GM10266 (cell line): Measurements from ENCODE around the gene OBSCN.

Experiments
- DNase-seq: peaks from one replicate; pipeline ENCODE4 v3.0.0; 2012; ENCODE audit errors: extremely low spot score
- TF ChIP-seq, protein P1 (sequence below): IDR thresholded peaks from 2 replicates; pipeline ENCODE4 v1.5.1; 2012; ENCODE audit warnings: mild to moderate bottlenecking, low read depth; ENCODE audit not compliant: control insufficient read depth, insufficient read depth; ENCODE audit errors: missing control alignments

OBSCN gene

GRCh38 chr1:228369608-228370438 lies 162.0 kb downstream of the OBSCN start:
- TF ChIP-seq, protein P1, sequence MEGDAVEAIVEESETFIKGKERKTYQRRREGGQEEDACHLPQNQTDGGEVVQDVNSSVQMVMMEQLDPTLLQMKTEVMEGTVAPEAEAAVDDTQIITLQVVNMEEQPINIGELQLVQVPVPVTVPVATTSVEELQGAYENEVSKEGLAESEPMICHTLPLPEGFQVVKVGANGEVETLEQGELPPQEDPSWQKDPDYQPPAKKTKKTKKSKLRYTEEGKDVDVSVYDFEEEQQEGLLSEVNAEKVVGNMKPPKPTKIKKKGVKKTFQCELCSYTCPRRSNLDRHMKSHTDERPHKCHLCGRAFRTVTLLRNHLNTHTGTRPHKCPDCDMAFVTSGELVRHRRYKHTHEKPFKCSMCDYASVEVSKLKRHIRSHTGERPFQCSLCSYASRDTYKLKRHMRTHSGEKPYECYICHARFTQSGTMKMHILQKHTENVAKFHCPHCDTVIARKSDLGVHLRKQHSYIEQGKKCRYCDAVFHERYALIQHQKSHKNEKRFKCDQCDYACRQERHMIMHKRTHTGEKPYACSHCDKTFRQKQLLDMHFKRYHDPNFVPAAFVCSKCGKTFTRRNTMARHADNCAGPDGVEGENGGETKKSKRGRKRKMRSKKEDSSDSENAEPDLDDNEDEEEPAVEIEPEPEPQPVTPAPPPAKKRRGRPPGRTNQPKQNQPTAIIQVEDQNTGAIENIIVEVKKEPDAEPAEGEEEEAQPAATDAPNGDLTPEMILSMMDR, result no peak
- no peak for DNase-seq

GRCh38 chr1:228370439-228370940 lies 162.6 kb downstream of the OBSCN start:
- DNase-seq, result no peak
- TF ChIP-seq, protein P1, result no peak

GRCh38 chr1:228370941-228371740 lies 163.3 kb downstream of the OBSCN start:
- DNase-seq, result no peak
- TF ChIP-seq, protein P1, result no peak

GRCh38 chr1:228371741-228372182 lies 163.9 kb downstream of the OBSCN start:
- DNase-seq, result no peak
- TF ChIP-seq, protein P1, result no peak

GRCh38 chr1:228372183-228373003 lies 164.5 kb downstream of the OBSCN start:
- DNase-seq, result no peak
- TF ChIP-seq, protein P1, result no peak

DNA sequence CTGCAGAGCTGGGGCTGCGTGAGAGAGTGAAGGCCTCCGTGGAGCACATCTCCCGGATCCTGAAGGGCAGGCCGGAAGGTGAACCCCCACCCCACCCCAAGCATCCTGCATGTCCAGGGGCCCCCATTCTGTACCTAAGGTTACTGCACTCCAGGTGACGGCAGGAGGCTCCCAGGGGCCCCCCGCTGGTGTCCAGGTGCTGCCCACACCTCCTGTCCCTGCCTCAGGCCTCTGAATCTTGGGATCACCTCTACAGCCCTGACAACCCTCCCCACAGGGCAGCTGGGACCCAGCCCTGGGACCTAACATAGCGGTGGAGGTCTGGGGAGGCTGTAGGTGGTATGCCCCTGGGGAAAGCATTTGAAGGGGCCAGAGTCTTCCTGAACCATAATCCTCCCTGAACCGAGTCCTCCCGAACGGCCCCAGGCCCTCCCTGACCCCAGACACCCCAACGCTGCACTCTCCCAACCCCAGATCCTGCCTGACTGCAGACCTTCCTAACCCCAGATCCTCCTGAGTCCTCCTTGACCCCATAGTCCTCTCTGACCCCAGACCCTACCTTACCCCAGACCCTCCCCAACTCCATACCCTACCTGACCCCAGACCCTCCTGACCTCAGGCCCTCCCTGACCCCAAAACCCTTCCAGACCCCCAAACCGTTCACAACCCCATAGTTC lies 165.3 kb downstream of the OBSCN start:
- TF ChIP-seq, protein P1, result no peak
- DNase-seq, result no peak
